ENCODE data around the gene RFT1. TPM values are rescaled to one million over a fixed set of nuclear protein-coding genes. Genes with fewer than 3 reads are reported as not detected.

RFT1 gene
- total RNA-seq, 4 donors from 2014 or later, result 14.4 to 17.7 (median 16.2) TPM

- intact Hi-C loops (cut with DNase I), result loop anchor here (10.0 kb wide), 1 partner anchor 331 kb away; no protein-coding TSS in a partner anchor
- Histone ChIP-seq H3K9me3 (no peaks in the 10 kb centered on the region), H3K27me3 (no peaks in the 10 kb centered on the region), H3K4me3 (replicated peaks in 1 of 3) (no peak overlapping the region), H3K27ac (no peak overlapping the region), H3K36me3 (no peaks in the 10 kb centered on the region), H3K4me1 (peaks cover 7 to 11% of the 10 kb centered on the region in 2 donors)
- no peak for TF ChIP-seq CTCF (IDR thresholded peaks at IDR 0.05)
- TF ChIP-seq POLR2A (IDR thresholded peaks at IDR 0.05), result no peak
- 85 to 93% methylated on average over 3 of the region's 3 CpGs for WGBS, 2 donors
- DNase-seq, result no peak
Observed at GRCh38 chr3:53075743-53076140, 54.5 kb downstream of the RFT1 start.

GRCh38 chr3:53074761-53075742 is 55.2 kb downstream of the RFT1 start:
- Histone ChIP-seq H3K27me3 (no peaks in the 10 kb centered on the region), H3K36me3 (no peaks in the 10 kb centered on the region), H3K4me1 (peaks cover 7 to 11% of the 10 kb centered on the region in 2 donors), H3K4me3 (replicated peaks in 1 of 3) (no peak overlapping the region), H3K27ac (no peak overlapping the region), H3K9me3 (no peaks in the 10 kb centered on the region)
- intact Hi-C loops (cut with DNase I), result loop anchor here (10.0 kb wide), 1 partner anchor 330 kb away; no protein-coding TSS in a partner anchor
- no peak for TF ChIP-seq POLR2A (IDR thresholded peaks at IDR 0.05)
- no peak for TF ChIP-seq CTCF (IDR thresholded peaks at IDR 0.05)
- 74 to 75% methylated on average over 6 to 9 of the region's 9 CpGs for WGBS, 2 donors
- DNase-seq, result no peak

GRCh38 chr3:53074366-53074696 is 55.9 kb downstream of the RFT1 start:
- no CpG with 5 or more reads among the region's 1 CpG for WGBS, 2 donors
- intact Hi-C loops (cut with DNase I), result loop anchor here (10.0 kb wide), 1 partner anchor 330 kb away; no protein-coding TSS in a partner anchor
- Histone ChIP-seq H3K36me3 (no peaks in the 10 kb centered on the region), H3K9me3 (no peaks in the 10 kb centered on the region), H3K4me1 (peaks cover 7 to 11% of the 10 kb centered on the region in 2 donors), H3K27ac (no peak overlapping the region), H3K4me3 (replicated peaks in 1 of 3) (no peak overlapping the region), H3K27me3 (no peaks in the 10 kb centered on the region)
- no peak for DNase-seq
- TF ChIP-seq POLR2A (IDR thresholded peaks at IDR 0.05), result no peak
- TF ChIP-seq CTCF (IDR thresholded peaks at IDR 0.05), result no peak

- peak overlapping the region in 1 of 3 donors; percentile 39 for H3K4me3 ChIP-seq (replicated peaks in 1 of 3)
- H3K27me3 ChIP-seq, result no peaks in the 10 kb centered on the region
- intact Hi-C loops (cut with DNase I), result loop anchor here (10.0 kb wide), 1 partner anchor 329 kb away; no protein-coding TSS in a partner anchor
- H3K4me1 ChIP-seq, result peaks cover 7 to 11% of the 10 kb centered on the region in 2 donors
- TF ChIP-seq POLR2A (IDR thresholded peaks at IDR 0.05) (no peak), CTCF (IDR thresholded peaks at IDR 0.05) (no peak)
- WGBS, 2 donors, result 75 to 77% methylated on average over 11 to 12 of the region's 17 CpGs
- H3K36me3 ChIP-seq, result no peaks in the 10 kb centered on the region
- no peaks in the 10 kb centered on the region for H3K9me3 ChIP-seq
- no peak for DNase-seq
- H3K27ac ChIP-seq, result peak overlapping the region in 2 of 3 donors; percentile 28 to 70
Observed at GRCh38 chr3:53073553-53074365, 56.5 kb downstream of the RFT1 start.
